GM12872 (cell line): ENCODE results near the gene WFDC12.
A peak's percentile ranks its signal among the peaks of the same experiment; 100 is the strongest.

ENCODE experiments used
- CTCF ChIP-seq: IDR thresholded peaks from 3 replicates; pipeline ENCODE4 v1.5.1; 2011; ENCODE audit warnings: low read depth, mild to moderate bottlenecking, low read length, moderate library complexity; ENCODE audit not compliant: insufficient read depth

WFDC12 gene

GRCh38 chr20:45153752-45154151 is 29.5 kb upstream of the WFDC12 start:
- no peak for TF ChIP-seq CTCF

DNA sequence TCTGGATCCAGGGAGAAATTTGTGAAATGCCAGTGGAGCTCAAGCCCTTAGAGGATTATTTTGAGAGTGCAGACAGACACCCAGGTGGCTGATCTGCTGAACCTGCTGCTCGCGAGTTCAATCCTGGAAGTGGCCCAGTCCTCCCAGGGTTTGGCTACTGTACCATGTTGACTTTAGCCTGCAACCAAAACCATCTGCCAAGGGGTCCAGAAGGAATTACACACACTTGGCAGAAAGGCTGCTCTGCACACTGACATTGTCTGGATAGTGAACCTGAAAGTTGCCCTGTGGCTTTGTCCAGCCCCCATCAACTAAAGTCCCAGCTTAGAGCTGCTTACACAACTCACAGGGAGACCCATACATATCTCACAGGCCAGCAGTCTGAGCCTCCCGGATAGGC is 28.9 kb upstream of the WFDC12 start:
- no peak for TF ChIP-seq CTCF

- no peak for TF ChIP-seq CTCF
Measured at GRCh38 chr20:45152405-45152804, 28.1 kb upstream of the WFDC12 start.

DNA sequence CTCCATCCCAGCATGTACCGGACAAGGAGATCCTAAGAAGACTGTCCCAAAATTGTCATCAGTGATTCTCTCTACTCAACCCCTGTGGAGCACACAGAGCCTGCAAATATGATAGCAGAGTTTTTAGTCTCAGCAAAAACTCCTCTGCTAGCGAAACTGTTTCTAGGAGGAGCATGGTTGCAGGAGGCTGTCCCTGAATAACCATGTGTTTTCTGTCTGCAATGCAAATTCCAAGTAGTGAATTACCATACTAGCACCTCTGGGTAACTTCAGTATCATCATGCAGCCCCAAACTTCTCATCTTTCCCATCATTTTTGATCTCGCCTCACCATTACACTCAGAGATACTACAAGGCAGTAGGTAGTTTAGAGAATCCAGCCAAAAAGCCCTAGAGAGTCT is 24.8 kb upstream of the WFDC12 start:
- no peak for TF ChIP-seq CTCF

DNA sequence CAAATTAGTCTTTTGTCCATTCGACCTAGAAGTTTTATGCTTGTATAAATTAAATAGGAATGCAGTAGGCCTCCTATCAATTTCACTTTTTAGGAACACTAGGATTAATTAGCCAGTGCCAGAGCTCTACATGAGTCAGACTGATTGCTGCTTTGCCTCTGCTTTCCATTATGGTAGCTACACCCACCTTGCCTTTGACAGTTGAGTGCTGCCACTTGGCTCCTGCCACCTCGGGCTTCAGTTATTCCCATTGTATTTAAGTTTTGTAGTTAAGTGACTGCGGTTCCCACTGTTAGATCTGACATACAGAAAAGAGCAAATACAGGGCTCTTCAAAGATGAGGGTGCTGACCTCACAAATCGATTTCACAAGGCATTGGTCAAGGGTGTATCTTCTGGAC is 16.6 kb upstream of the WFDC12 start:
- TF ChIP-seq CTCF = no peak

DNA sequence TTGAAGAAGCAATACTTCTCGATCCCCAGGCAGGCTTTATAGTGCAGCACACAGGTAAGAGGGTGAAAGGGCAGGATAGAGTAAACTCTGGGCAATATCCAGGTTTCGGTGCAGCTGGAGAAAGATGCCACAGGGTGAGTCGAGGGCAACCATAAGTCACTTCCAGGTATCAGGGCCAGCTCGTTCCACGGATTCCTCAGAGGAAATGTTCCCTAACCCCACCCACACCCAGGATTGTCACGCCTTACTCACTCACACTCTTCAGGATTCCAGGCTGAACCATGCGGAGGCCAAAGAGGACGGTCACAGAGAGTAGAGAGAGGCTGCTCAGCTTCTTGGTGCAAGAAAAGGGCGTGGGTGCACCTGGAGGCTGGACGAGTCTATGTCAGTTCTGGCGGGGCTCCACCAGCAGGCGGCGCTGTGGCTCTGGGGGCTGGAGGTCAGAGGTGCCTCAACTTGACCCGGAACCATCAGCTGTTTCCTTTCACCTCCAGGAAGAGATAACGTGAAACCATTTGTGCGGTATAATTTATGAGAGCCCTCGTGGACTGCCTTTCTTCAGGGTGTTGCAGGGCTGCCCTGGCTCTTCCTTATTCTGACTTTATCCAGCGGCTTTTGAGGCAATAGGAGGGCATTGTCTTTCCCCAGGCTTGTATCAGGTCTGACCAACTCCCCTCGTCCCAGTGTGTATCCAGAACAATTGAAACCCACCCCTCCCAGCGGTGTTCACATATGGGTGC is 14.5 kb upstream of the WFDC12 start:
- peak; percentile 95 for TF ChIP-seq CTCF

GRCh38 chr20:45136911-45137310 is 12.6 kb upstream of the WFDC12 start:
- TF ChIP-seq CTCF = no peak
